GM19395 (cell line): ENCODE measurements around the gene LDLRAD1.
"Not testable (repeated sequence)": the region's sequence is repeated elsewhere in the genome, so short reads cannot be mapped to it uniquely, and the experiment has no call there.

Source experiments
- ATAC-seq: cut with Tn5 transposase; IDR thresholded peaks from one replicate; pipeline ENCODE4 v1.9.1; 2021; ENCODE audit warnings: mild to moderate bottlenecking, moderate library complexity; ENCODE audit not compliant: unreplicated experiment

Gene LDLRAD1

GRCh38 chr1:54017979-54018378 is at the start of gene LDLRAD1:
TSS of gene LDLRAD1 (minus strand) at chr1:54018186. CDS start at chr1:54018112, 74 bp downstream.
- no peak for ATAC-seq

- ATAC-seq = no peak
Observed at GRCh38 chr1:54064299-54064698, 46.3 kb upstream of the LDLRAD1 start.

GRCh38 chr1:54054438-54054749 is 36.4 kb upstream of the LDLRAD1 start:
- ATAC-seq = no peak

- no peak for ATAC-seq
Observed at GRCh38 chr1:54053745-54054437, 35.9 kb upstream of the LDLRAD1 start.

- ATAC-seq = peak; percentile 94
Observed at GRCh38 chr1:54052934-54053744, 35.2 kb upstream of the LDLRAD1 start, which contains the start of the genes TCEANC2 and TMEM59. TSS of gene TCEANC2 (plus strand) at chr1:54053608. CDS start at chr1:54054423, 815 bp downstream. TSS of gene TMEM59 (minus strand) at chr1:54053204. CDS start at chr1:54053188, 16 bp downstream.

GRCh38 chr1:54052431-54052933 is 34.5 kb upstream of the LDLRAD1 start:
- peak; percentile 27 for ATAC-seq

- no peak for ATAC-seq
Observed at GRCh38 chr1:54051933-54052430, 34.0 kb upstream of the LDLRAD1 start.

- ATAC-seq = not testable (repeated sequence)
Observed at GRCh38 chr1:54050435-54050834, 32.4 kb upstream of the LDLRAD1 start.

GRCh38 chr1:54047384-54048305 is 29.7 kb upstream of the LDLRAD1 start:
- ATAC-seq = no peak

GRCh38 chr1:54046671-54047383 is 28.8 kb upstream of the LDLRAD1 start:
- ATAC-seq = no peak

- no peak for ATAC-seq
Observed at GRCh38 chr1:54045496-54045895, 27.5 kb upstream of the LDLRAD1 start.

GRCh38 chr1:54041806-54042205 is 23.8 kb upstream of the LDLRAD1 start:
- no peak for ATAC-seq

- no peak for ATAC-seq
Observed at GRCh38 chr1:54037476-54037875, 19.5 kb upstream of the LDLRAD1 start.

GRCh38 chr1:54028306-54029251 is 10.6 kb upstream of the LDLRAD1 start:
- ATAC-seq = no peak

- ATAC-seq = no peak
Observed at GRCh38 chr1:54027848-54028247, 9.9 kb upstream of the LDLRAD1 start.

GRCh38 chr1:54024811-54025210 is 6.8 kb upstream of the LDLRAD1 start:
- not testable (repeated sequence) for ATAC-seq

- ATAC-seq = no peak
Observed at GRCh38 chr1:54024358-54024757, 6.4 kb upstream of the LDLRAD1 start.

- ATAC-seq = not testable (repeated sequence)
Observed at GRCh38 chr1:54019562-54020176, 1.7 kb upstream of the LDLRAD1 start.
